GM20000 (cell line): Measurements from ENCODE around the gene KISS1R.

ENCODE experiments used
- DNase-seq: peaks from one replicate; pipeline ENCODE4 v3.0.0; 2012; ENCODE audit warnings: low spot score
- CTCF ChIP-seq: IDR thresholded peaks from 2 replicates; pipeline ENCODE4 v1.5.1; 2012; ENCODE audit warnings: mild to moderate bottlenecking, control low read depth; ENCODE audit errors: extremely low read depth, missing control alignments

KISS1R gene

GRCh38 chr19:903266-903797 lies 13.8 kb upstream of the KISS1R start:
- no peak for TF ChIP-seq CTCF
- DNase-seq, result no peak

GRCh38 chr19:904545-904944 lies 12.6 kb upstream of the KISS1R start:
- TF ChIP-seq CTCF, result no peak
- no peak for DNase-seq

- no peak for TF ChIP-seq CTCF
- DNase-seq, result no peak
Observed at GRCh38 chr19:906480-906879, 10.7 kb upstream of the KISS1R start.

GRCh38 chr19:907183-907853 lies 9.8 kb upstream of the KISS1R start:
- DNase-seq, result peak; percentile 79

GRCh38 chr19:911197-912033 lies 5.7 kb upstream of the KISS1R start:
- TF ChIP-seq CTCF, result no peak
- no peak for DNase-seq

More at GRCh38 chr19:907183-907853, 9.8 kb upstream of the KISS1R start:
- no peak for TF ChIP-seq CTCF

GRCh38 chr19:912181-913079 lies 4.7 kb upstream of the KISS1R start:
- DNase-seq, result peak; percentile 76
- TF ChIP-seq CTCF, result no peak
